Cerebellar cortex (tissue), 1 donor: Measurements from ENCODE around the gene HBZ.
"Not testable (repeated sequence)": the region's sequence is repeated elsewhere in the genome, so short reads cannot be mapped to it uniquely, and the experiment has no call there.

ENCODE experiments used
- DNase-seq: peaks from one replicate; pipeline ENCODE4 v3.0.0-alpha.2; 2015; ENCODE audit warnings: low spot score

Gene HBZ

DNA sequence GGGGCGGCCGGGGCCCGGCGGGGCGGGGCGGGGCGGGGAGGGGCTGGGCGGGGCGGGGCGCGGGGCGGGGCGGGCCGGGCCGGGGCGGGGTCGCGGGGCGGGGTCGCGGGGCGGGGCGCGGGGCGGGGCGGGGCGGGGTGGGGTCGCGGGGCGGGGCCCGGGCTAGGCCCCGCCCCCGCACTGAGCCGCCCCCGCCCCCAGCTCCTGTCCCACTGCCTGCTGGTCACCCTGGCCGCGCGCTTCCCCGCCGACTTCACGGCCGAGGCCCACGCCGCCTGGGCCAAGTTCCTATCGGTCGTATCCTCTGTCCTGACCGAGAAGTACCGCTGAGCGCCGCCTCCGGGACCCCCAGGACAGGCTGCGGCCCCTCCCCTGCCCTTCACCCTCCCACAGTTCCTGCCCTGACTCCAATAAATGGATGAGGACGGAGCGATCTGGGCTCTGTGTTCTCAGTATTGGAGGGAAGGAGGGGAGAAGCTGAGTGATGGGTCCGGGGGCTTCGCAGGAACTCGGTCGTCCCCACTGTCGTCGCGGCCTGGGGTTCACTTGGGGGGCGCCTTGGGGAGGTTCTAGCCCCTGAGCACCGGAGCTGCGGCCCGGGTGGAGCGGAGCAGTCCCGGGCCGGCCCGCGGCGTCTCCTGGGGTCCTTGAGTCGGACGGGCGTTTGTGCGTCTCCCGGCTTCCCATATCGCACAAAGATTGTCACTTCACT lies 12.5 kb downstream of the HBZ start:
- DNase-seq = no peak

DNA sequence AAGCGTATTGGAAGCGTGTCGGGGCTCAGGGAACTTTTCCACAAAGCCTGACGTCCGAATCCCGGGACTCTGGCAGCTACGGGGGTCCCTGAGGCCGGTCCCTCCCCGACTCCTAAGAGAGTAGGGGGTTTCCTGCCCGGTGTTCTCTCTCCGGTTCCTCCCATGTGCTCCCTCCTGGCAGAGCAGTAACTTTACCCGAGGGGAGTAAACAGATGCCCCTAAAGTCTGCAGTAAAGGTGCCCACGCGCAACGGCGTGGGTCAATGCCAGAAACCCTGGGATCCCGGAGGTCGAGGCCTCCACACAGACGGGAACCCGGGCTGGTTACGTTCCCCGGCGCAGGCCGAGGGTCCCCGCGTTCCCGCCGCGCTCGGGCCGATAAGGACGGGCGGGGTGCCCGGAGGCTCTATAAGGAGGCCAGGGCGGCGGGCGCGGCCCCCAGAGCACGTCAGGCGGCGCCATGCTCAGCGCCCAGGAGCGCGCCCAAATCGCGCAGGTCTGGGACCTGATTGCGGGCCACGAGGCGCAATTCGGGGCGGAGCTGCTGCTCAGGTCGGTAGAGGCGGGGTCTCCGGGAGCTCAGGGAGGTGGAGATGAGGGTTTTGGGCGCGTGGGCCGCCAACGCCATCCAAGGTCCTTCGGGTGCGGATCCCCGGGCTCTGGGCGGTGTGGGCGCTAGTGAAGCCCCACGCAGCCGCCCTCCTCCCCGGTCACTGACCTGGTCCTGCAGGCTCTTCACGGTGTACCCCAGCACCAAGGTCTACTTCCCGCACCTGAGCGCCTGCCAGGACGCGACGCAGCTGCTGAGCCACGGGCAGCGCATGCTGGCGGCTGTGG lies 13.3 kb downstream of the HBZ start, which contains the start of gene HBM:
TSS of gene HBM (plus strand) at position 440 of the 836 bp plus-strand sequence. CDS start at position 460, 20 bp downstream.
- no peak for DNase-seq

GRCh38 chr16:166375-167121 lies 14.1 kb downstream of the HBZ start:
- DNase-seq = no peak

GRCh38 chr16:167122-167690 lies 14.8 kb downstream of the HBZ start:
- no peak for DNase-seq

GRCh38 chr16:168424-168823 lies 16.0 kb downstream of the HBZ start:
- no peak for DNase-seq

- DNase-seq = no peak
Measured at GRCh38 chr16:169014-169413, 16.6 kb downstream of the HBZ start.

- DNase-seq = not testable (repeated sequence)
Measured at GRCh38 chr16:170088-170507, 17.7 kb downstream of the HBZ start.

- DNase-seq = no peak
Measured at GRCh38 chr16:170788-171187, 18.3 kb downstream of the HBZ start.

GRCh38 chr16:172374-172941 lies 20.0 kb downstream of the HBZ start, which contains the start of gene HBA2:
HBA2 (plus strand) TSS chr16:172876; CDS start chr16:172913, 37 bp downstream.
- DNase-seq = not testable (repeated sequence)

DNA sequence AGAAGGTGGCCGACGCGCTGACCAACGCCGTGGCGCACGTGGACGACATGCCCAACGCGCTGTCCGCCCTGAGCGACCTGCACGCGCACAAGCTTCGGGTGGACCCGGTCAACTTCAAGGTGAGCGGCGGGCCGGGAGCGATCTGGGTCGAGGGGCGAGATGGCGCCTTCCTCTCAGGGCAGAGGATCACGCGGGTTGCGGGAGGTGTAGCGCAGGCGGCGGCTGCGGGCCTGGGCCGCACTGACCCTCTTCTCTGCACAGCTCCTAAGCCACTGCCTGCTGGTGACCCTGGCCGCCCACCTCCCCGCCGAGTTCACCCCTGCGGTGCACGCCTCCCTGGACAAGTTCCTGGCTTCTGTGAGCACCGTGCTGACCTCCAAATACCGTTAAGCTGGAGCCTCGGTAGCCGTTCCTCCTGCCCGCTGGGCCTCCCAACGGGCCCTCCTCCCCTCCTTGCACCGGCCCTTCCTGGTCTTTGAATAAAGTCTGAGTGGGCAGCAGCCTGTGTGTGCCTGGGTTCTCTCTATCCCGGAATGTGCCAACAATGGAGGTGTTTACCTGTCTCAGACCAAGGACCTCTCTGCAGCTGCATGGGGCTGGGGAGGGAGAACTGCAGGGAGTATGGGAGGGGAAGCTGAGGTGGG lies 20.9 kb downstream of the HBZ start:
- not testable (repeated sequence) for DNase-seq

DNA sequence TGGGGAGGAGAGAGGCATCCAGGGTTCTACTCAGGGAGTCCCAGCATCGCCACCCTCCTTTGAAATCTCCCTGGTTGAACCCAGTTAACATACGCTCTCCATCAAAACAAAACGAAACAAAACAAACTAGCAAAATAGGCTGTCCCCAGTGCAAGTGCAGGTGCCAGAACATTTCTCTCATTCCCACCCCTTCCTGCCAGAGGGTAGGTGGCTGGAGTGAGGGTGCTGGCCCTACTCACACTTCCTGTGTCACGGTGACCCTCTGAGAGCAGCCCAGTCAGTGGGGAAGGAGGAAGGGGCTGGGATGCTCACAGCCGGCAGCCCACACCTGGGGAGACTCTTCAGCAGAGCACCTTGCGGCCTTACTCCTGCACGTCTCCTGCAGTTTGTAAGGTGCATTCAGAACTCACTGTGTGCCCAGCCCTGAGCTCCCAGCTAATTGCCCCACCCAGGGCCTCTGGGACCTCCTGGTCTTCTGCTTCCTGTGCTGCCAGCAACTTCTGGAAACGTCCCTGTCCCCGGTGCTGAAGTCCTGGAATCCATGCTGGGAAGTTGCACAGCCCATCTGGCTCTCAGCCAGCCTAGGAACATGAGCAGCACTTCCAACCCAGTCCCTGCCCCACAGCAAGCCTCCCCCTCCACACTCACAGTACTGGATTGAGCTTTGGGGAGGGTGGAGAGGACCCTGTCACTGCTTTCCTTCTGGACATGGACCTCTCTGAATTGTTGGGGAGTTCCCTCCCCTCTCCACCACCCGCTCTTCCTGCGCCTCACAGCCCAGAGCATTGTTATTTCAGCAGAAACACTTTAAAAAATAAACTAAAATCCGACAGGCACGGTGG lies 21.7 kb downstream of the HBZ start:
- DNase-seq = not testable (repeated sequence)

DNA sequence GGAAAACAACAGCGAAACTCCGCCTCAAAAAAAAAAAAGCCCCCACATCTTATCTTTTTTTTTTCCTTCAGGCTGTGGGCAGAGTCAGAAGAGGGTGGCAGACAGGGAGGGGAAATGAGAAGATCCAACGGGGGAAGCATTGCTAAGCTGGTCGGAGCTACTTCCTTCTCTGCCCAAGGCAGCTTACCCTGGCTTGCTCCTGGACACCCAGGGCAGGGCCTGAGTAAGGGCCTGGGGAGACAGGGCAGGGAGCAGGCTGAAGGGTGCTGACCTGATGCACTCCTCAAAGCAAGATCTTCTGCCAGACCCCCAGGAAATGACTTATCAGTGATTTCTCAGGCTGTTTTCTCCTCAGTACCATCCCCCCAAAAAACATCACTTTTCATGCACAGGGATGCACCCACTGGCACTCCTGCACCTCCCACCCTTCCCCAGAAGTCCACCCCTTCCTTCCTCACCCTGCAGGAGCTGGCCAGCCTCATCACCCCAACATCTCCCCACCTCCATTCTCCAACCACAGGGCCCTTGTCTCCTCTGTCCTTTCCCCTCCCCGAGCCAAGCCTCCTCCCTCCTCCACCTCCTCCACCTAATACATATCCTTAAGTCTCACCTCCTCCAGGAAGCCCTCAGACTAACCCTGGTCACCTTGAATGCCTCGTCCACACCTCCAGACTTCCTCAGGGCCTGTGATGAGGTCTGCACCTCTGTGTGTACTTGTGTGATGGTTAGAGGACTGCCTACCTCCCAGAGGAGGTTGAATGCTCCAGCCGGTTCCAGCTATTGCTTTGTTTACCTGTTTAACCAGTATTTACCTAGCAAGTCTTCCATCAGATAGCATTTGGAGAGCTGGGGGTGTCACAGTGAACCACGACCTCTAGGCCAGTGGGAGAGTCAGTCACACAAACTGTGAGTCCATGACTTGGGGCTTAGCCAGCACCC lies 22.8 kb downstream of the HBZ start:
- DNase-seq = no peak

- not testable (repeated sequence) for DNase-seq
Measured at GRCh38 chr16:176006-176405, 23.6 kb downstream of the HBZ start.

DNA sequence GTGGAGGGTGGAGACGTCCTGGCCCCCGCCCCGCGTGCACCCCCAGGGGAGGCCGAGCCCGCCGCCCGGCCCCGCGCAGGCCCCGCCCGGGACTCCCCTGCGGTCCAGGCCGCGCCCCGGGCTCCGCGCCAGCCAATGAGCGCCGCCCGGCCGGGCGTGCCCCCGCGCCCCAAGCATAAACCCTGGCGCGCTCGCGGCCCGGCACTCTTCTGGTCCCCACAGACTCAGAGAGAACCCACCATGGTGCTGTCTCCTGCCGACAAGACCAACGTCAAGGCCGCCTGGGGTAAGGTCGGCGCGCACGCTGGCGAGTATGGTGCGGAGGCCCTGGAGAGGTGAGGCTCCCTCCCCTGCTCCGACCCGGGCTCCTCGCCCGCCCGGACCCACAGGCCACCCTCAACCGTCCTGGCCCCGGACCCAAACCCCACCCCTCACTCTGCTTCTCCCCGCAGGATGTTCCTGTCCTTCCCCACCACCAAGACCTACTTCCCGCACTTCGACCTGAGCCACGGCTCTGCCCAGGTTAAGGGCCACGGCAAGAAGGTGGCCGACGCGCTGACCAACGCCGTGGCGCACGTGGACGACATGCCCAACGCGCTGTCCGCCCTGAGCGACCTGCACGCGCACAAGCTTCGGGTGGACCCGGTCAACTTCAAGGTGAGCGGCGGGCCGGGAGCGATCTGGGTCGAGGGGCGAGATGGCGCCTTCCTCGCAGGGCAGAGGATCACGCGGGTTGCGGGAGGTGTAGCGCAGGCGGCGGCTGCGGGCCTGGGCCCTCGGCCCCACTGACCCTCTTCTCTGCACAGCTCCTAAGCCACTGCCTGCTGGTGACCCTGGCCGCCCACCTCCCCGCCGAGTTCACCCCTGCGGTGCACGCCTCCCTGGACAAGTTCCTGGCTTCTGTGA lies 24.3 kb downstream of the HBZ start, which contains the start of gene HBA1:
TSS of gene HBA1 (plus strand) at position 204 of the 906 bp plus-strand sequence. CDS start at position 241, 37 bp downstream.
- not testable (repeated sequence) for DNase-seq

- no peak for DNase-seq
Measured at GRCh38 chr16:177394-177822, 25.0 kb downstream of the HBZ start.

- no peak for DNase-seq
Measured at GRCh38 chr16:177981-178667, 25.7 kb downstream of the HBZ start.

DNA sequence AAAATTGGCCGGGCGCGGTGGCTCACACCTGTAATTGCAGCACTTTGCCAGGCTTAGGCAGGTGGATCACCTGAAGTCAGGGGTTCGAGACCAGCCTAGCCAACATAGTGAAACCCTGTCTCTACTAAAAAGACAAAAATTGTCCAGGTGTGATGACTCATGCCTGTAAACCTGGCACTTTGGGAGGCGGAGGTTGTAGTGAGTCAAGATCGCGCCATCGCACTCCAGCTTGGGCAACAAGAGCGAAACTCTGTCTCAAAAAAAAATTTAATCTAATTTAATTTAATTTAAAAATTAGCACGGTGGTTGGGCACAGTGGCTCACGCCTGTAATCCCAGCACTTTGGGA lies 26.2 kb downstream of the HBZ start:
- no peak for DNase-seq
